Astrocyte (in vitro differentiated cells and primary cell): ENCODE measurements around the gene FAM234A.

Source experiments
- CTCF ChIP-seq: IDR thresholded peaks from 2 replicates; pipeline ENCODE4 v1.5.1; 2011; ENCODE audit warnings: low read depth, mild to moderate bottlenecking, inconsistent platforms, low read length, moderate library complexity; ENCODE audit not compliant: insufficient read depth
- EZH2 ChIP-seq: IDR thresholded peaks from 2 replicates; pipeline ENCODE4 v1.6.1; 2012; ENCODE audit warnings: mild to moderate bottlenecking, low read length, inconsistent platforms; ENCODE audit not compliant: insufficient read depth

- TF ChIP-seq CTCF (no peak), EZH2 (no peak)
Measured at GRCh38 chr16:261031-261691, 26.5 kb downstream of the FAM234A start.
